HG03045 (cell line): Measurements from ENCODE around the gene RELL1.
"Not testable (repeated sequence)": the region's sequence is repeated elsewhere in the genome, so short reads cannot be mapped to it uniquely, and the experiment has no call there.

Experiments used
- ATAC-seq: cut with Tn5 transposase; IDR thresholded peaks from one replicate; pipeline ENCODE4 v1.9.1; 2021; ENCODE audit warnings: mild to moderate bottlenecking, moderate library complexity; ENCODE audit not compliant: unreplicated experiment

RELL1 gene

DNA sequence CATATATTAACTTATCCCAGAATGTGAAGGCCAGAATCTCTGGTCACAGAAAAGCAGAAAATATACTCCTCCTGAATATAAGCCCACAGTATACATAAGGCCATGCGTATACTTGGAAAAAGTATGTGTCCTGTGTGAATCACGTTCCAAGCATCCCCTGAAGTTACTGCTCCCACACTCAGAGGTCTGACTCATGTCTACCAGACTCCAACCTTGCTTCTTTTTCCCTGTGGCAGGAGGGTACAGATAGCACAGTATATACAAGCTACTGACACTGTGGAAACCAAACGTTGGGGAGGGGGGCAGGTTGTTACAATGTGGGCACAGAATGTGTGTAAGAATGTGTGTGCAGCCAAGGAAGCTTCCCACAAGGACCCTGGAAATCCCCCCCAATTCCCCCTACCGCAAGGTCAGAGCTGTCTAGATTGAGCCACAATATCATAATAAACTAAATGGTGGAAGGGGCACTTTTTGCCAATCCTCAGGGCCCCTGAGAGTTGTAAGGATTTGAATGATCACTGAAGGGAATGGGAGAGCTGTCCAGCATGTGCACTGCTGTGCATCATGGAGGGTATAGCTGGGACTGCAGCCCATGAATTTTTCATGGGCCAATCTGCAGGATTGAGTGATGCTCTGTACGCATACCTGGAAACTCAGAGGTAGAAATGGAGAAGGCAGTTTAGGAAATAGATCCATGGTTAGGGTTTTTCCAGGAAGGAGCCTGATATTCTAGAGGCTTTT lies 7.4 kb upstream of the RELL1 start:
- no peak for ATAC-seq

- ATAC-seq, result no peak
Measured at GRCh38 chr4:37693030-37693429, 6.9 kb upstream of the RELL1 start.

DNA sequence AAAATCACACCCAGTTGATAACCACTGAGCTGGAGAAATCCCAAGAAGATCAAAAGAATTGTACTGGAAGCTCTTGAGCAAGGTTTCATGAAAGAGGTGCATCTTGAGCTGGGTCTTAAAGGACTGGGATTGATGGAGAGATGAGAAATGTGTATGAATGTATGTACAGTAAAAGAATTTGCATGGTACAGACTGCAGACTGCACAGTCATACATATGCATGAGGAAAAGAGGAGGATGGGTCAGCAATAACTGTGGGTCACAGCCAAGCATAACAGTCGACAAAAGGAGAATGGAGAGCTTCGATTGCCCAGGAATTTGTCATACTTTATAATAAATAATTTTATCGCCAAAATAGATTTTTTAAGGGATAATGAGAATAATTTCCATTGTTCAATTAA lies 4.8 kb upstream of the RELL1 start:
- no peak for ATAC-seq

- ATAC-seq, result no peak
Measured at GRCh38 chr4:37689353-37690095, 3.3 kb upstream of the RELL1 start.

DNA sequence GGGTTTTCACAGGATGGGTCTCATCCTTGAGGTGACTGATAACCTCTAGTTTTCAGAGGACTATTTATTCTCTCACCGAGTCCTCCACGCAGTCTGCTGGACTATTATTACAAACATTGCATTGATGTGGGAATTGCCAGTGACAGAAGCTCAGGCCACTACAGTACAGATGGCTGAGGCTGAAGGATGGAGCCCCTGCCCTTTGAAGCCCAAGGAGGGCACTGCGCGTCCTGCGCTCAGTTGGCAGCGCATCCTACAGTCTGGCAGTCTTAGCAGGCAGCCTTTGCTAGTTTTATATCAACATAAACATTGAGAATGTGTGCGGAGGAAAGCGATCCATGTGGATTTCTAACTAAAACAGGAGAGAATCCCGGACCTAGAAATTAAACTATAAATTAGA lies 1.5 kb upstream of the RELL1 start:
- no peak for ATAC-seq

DNA sequence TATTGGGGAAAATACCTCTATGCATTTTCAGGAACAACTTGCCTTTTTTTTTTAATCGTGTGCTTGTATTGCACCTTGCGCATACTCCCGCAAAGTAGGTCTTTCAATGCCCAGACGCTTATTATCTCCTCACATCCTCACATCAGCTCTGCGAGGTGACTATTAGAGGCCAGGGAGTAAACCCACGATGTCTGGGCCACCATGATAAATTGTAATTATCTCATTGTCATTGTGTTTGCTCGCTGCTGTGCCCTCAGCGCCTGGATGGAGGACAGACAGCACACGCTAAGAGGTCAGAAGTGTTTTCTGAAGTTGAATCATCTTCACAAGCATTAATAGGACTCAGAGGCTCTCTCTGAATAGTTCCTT lies 1.0 kb upstream of the RELL1 start:
- ATAC-seq, result no peak

GRCh38 chr4:37685823-37686372 lies 278 bp downstream of the RELL1 start:
- peak; percentile 25 for ATAC-seq

DNA sequence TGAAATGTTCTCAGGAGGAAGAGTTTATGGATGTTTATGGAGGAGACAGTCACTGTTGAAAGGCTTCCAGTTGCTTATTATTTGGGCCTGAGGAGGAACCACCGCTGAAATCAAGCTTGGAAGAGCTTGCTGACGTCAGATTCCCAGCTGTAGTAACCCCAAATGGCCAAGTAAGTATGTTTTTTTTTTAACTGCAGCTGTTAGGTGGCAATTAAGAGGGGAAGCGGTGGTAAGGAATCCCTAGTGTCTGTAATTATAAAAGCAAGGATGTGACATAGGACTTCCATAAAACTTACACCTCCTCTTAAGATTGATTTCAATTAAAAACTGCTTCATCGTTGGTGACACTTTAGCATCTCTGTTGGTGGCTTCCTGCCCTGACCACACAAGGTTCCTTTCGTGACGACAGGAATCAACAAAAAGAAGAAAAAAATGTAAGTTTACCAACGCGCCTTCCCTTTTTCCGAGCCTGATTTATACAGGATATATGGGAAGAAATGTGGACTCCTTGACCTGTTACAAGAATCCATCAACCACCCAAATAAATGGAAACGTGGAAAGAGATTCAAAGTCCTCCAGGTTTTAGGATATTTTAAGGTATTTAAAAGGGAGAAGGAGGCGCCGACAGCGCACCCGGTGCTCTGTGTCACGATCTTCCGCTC lies 884 bp downstream of the RELL1 start:
- no peak for ATAC-seq

DNA sequence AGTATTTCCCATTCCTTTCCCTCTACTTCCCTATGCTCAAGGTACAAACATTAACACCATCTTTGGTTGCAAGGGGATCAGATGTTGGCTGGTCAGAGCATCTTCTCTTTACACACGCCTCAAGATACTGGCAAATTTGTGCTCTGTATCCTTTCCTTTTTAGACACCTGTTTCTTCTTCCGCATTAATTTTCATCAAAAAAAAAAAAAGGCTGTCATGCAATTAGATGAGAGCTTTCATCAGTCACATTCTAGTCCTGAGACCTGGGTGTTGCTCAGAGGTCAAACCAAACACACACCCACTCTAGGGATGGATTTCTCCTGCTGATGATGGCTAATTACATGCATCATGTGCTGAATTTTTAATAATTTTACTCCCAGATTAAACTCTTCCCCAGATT lies 2.0 kb downstream of the RELL1 start:
- no peak for ATAC-seq

DNA sequence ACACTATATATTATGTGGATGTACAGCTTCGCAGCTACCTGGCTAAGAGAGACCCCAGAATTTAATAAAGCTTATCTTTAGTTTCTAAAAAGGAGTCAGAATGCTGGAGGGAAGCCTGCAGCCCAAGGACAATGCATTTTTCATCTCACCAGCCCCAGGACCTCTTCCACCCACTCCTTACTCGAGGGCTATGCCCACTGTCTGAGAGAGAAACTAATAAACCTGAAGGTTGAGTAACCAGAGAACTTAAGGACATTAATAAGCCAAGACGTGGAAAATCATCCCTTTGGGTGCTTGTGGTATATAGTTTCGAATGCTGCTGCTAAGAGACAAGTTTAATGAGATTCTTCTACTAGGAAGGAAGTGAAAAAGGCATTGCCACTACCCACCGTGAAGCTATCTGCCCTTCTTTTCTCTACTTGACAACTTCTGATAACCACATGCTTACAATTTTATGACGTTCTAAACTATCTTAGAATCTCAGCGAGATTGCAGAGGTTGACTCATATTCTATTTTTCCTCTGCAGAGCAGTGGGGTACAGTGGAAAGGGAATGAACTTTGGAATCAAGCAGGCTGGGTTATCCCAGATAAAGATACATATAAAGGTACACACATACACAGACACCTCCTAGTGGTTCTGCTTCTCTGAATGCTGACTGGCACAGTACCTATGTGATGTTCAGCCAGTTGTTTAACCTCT lies 3.3 kb downstream of the RELL1 start:
- no peak for ATAC-seq

DNA sequence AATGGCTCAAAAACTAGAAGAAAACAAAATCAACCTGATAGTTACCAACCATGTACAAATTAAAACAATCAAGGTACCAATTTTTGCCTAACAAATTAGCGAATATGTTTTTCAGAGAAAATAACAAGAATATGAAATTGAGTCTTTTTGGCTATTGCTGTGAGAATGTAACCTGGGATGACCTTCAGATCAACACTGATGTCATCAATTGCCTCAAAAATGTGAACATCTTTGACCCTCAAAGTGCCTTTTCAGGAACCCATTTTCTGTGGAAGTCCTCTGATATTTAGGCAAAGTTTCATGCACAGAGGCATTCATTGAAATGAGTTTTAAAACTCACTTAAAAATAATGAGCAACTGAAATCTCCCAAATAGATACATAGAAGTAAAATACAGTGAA lies 6.1 kb downstream of the RELL1 start:
- ATAC-seq, result no peak

DNA sequence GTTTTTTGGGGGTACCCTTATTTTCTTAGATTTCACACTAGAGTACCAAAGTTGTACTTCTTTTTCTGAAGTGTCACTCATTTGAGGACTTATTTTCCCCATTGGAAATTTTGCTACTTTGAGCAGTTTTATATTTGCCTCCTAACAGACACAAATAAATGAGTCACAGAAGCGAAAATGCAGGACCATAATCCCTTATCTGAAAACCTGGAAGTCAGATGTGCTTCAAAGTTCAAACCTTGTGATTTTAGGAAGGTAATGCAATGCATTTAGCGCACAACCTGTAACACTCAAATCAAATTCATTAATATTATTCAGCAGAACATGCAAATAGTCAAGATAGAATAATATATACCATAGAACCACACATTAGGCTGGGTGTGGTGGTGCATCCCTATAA lies 6.9 kb downstream of the RELL1 start:
- no peak for ATAC-seq

DNA sequence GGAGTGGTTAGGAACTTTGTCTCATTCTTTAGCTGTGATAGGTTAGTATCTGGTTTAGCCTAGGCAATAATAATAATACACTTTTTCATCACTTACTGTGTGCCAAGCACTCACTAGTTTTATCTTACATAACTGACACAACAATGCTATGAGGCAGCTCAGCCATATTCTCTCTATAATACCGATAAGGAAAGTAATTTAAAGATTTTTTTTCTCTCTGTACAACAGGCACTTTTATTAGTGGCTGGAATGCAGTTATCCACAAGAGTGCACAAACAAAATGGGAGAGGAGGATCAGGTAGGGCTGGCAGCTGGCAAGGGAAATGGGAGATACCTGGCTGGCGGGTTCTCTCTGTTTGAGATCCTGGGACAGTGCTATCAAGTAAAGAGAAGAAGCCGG lies 7.6 kb downstream of the RELL1 start:
- no peak for ATAC-seq

DNA sequence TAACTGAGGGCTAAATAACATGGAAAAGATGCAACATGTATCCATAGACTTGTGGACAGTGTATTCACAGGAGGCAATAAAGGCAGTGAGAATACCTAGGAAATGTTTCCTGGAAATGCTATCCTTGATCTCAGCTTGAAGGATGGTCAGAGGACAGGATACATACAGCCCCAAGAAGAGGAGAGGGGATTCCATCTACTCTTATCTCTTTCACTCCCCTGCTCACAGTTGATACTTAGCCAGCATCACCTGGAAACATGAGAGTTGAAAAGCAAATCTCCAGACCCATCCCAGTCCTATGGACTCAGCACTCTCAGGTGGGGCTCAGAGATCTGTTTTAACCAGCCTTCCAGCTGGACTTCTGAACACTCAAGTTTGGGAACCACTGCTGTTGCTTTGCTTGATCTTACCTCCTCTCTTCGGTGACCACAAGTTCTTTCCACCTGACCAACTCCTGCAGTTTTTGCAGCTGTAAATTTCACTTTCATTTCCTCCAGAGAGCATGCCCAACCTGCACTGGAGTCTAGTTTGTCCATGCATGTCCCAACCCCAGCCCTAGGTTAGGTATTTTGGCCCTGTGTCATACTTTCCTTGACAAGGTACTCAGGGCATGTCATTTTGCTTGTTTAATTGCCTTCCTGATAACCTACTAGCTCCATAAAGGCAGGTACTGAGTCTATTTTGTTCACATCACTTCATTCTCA lies 10.4 kb downstream of the RELL1 start:
- ATAC-seq, result peak; percentile 97

GRCh38 chr4:37674439-37674838 lies 11.7 kb downstream of the RELL1 start:
- ATAC-seq, result no peak

DNA sequence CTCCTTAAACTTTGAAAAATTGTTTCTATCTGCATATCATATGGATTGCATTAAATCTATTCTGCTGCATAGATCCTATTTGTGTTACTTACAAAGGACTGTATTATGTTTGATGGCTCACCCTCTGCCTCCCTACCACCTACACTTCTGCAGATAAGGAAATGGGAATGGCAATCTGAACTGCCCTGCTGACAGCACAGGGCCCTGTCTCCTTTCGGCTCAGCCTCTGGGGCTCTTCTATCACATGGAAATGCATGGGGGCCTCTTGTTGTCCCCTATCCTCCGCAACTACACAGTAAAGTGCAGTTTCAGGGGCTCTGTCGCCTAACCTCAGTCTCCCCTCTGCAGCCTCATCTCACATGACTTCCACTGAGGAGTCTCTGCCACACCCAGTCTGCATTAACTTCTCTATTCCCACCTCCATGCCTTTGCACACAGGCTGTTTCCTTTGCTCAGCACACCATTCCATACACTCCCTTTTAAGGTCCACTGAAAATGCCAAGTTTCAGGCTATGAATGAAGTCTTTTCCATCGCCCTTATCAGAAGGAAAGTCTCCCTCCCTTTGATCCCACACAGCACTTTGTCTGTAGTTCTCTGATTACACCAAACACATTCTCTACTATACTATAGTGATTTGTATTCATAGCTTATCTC lies 12.5 kb downstream of the RELL1 start:
- no peak for ATAC-seq

GRCh38 chr4:37671072-37671471 lies 15.1 kb downstream of the RELL1 start:
- no peak for ATAC-seq

DNA sequence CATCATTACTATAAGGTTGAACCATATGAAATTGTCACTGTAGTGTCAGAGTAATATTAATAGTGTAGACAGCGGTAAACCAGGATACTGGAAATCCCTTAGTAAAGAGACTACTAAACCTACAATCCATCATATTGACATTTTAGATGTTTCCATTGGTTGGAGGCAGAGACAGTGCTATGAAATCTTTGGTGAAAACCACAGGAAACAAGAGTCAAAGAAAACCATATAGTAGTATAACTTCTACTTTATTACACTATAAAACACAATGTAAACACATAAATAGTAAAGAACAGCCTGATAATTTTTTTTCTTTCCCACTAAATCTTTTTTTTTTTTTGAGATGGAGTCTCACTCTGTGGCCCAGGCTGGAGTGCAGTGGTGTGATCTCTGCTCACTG lies 15.9 kb downstream of the RELL1 start:
- no peak for ATAC-seq

DNA sequence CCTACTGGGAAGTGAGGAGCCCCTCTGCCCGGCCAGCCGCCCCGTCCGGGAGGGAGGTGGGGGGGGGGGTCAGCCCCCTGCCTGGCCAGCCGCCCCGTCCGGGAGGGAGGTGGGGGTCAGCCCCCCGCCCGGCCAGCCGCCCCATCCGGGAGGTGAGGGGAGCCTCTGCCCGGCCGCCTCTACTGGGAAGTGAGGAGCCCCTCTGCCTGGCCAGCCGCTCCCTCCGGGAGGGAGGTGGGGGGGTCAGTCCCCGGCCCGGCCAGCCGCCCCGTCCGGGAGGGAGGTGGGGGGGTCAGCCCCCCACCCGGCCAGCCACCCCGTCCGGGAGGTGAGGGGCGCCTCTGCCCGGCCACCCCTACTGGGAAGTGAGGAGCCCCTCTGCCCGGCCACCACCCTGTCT lies 17.1 kb downstream of the RELL1 start:
- not testable (repeated sequence) for ATAC-seq
